ENCODE measurements around the gene ATF7.

The ATF7 gene

DNA sequence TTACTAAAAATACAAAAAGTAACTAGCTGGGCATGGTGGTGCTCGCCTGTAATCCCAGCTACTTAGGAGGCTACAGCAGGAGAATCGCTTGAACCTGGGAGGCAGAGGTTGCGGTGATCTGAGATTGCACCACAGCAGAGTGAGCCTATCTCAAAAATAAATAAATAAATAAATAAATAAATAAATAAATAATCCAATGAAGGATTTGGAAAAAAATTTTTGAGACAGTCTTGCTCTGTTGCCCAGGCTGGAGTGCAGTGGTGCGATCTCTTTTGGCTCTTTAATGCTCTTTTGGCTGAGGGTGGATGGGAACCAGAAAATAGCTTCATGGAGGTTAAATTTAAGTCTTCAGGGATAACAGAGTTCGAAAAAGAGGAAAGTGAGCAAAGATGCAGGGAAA, 38.0 kb upstream of the ATF7 start:
- peaks cover 5% of the 10 kb centered on the region; the same call in 1 of the 2 replicates for H3F3A ChIP-seq (ENCODE audit: control insufficient read depth, insufficient read depth)
- no peaks in the 10 kb centered on the region for H4K20me1 ChIP-seq (ENCODE audit: control insufficient read depth, insufficient read depth, low read depth, low read length)
- TF ChIP-seq, protein P1, sequence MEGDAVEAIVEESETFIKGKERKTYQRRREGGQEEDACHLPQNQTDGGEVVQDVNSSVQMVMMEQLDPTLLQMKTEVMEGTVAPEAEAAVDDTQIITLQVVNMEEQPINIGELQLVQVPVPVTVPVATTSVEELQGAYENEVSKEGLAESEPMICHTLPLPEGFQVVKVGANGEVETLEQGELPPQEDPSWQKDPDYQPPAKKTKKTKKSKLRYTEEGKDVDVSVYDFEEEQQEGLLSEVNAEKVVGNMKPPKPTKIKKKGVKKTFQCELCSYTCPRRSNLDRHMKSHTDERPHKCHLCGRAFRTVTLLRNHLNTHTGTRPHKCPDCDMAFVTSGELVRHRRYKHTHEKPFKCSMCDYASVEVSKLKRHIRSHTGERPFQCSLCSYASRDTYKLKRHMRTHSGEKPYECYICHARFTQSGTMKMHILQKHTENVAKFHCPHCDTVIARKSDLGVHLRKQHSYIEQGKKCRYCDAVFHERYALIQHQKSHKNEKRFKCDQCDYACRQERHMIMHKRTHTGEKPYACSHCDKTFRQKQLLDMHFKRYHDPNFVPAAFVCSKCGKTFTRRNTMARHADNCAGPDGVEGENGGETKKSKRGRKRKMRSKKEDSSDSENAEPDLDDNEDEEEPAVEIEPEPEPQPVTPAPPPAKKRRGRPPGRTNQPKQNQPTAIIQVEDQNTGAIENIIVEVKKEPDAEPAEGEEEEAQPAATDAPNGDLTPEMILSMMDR (IDR thresholded peaks at IDR 0.05; ENCODE audit: low read depth, low read length, poor library complexity, severe bottlenecking) = no peak
- no peak for TF ChIP-seq EZH2phosphoT487 (IDR thresholded peaks at IDR 0.05; ENCODE audit: borderline replicate concordance, low read length)
- no peak overlapping the region for H3K4me2 ChIP-seq (ENCODE audit: low read length)
- H3K36me3 ChIP-seq (ENCODE audit: control insufficient read depth, low read length) = peaks cover 40% of the 10 kb centered on the region
- H3K9me2 ChIP-seq (replicated peaks; ENCODE audit: control insufficient read depth, low read length) = no peaks in the 10 kb centered on the region
- H3K4me3 ChIP-seq (ENCODE audit: low read length) = no peak overlapping the region
- H3K79me2 ChIP-seq (ENCODE audit: control insufficient read depth, low read length) = no peaks in the 10 kb centered on the region
- no peaks in the 10 kb centered on the region for H3K27me3 ChIP-seq (ENCODE audit: control insufficient read depth, low read length)
- no peak overlapping the region for H3K27ac ChIP-seq (ENCODE audit: low read depth, low read length)
- no peaks in the 10 kb centered on the region for H3K9me3 ChIP-seq (ENCODE audit: control insufficient read depth, insufficient read depth, low read length)
- no peaks in the 10 kb centered on the region for H3K4me1 ChIP-seq (ENCODE audit: control insufficient read depth, low read length)

DNA sequence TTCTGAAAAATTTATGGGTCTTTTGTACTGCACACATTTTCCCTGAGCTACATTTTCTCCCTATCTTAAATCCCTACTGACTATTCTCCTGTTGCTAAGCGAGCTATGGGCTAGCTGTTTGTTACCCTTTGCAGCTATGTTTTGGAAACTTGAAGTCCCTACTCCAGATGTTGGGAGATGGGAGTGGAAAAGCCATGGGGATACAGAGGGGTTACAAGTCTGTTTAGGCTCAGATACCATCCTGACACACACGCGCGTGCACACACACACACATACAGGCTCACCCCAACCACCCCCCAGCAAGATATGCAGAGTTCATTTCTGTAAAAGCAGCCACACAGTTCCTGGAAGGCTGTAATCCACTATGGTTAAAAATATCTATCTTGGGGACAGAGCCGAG, 33.9 kb upstream of the ATF7 start:
- TF ChIP-seq EZH2phosphoT487 (IDR thresholded peaks at IDR 0.05; ENCODE audit: borderline replicate concordance, low read length) = no peak
- TF ChIP-seq, protein P1 (IDR thresholded peaks at IDR 0.05; ENCODE audit: low read depth, low read length, poor library complexity, severe bottlenecking) = no peak
- H3K9me2 ChIP-seq (replicated peaks; ENCODE audit: control insufficient read depth, low read length) = no peaks in the 10 kb centered on the region
- no peak overlapping the region for H3K4me2 ChIP-seq (ENCODE audit: low read length)
- H3K9me3 ChIP-seq (ENCODE audit: control insufficient read depth, insufficient read depth, low read length) = no peaks in the 10 kb centered on the region
- peaks cover 3% of the 10 kb centered on the region; the same call in 1 of the 2 replicates for H3F3A ChIP-seq (ENCODE audit: control insufficient read depth, insufficient read depth)
- no peak overlapping the region for H3K4me3 ChIP-seq (ENCODE audit: low read length)
- H4K20me1 ChIP-seq (ENCODE audit: control insufficient read depth, insufficient read depth, low read depth, low read length) = no peaks in the 10 kb centered on the region
- no peaks in the 10 kb centered on the region for H3K27me3 ChIP-seq (ENCODE audit: control insufficient read depth, low read length)
- no peaks in the 10 kb centered on the region for H3K79me2 ChIP-seq (ENCODE audit: control insufficient read depth, low read length)
- H3K4me1 ChIP-seq (ENCODE audit: control insufficient read depth, low read length) = no peaks in the 10 kb centered on the region
- no peak overlapping the region for H3K27ac ChIP-seq (ENCODE audit: low read depth, low read length)
- peaks cover 13% of the 10 kb centered on the region for H3K36me3 ChIP-seq (ENCODE audit: control insufficient read depth, low read length)

- no peaks in the 10 kb centered on the region for H3K9me3 ChIP-seq (ENCODE audit: control insufficient read depth, insufficient read depth, low read length)
- H3K27me3 ChIP-seq (ENCODE audit: control insufficient read depth, low read length) = no peaks in the 10 kb centered on the region
- H3F3A ChIP-seq (ENCODE audit: control insufficient read depth, insufficient read depth) = no peaks in the 10 kb centered on the region; the same call in 1 of the 2 replicates
- H3K4me1 ChIP-seq (ENCODE audit: control insufficient read depth, low read length) = no peaks in the 10 kb centered on the region
- no peak for TF ChIP-seq EZH2phosphoT487 (IDR thresholded peaks at IDR 0.05; ENCODE audit: borderline replicate concordance, low read length)
- TF ChIP-seq, protein P1 (IDR thresholded peaks at IDR 0.05; ENCODE audit: low read depth, low read length, poor library complexity, severe bottlenecking) = no peak
- no peak overlapping the region for H3K4me3 ChIP-seq (ENCODE audit: low read length)
- H4K20me1 ChIP-seq (ENCODE audit: control insufficient read depth, insufficient read depth, low read depth, low read length) = no peaks in the 10 kb centered on the region
- no peak overlapping the region for H3K4me2 ChIP-seq (ENCODE audit: low read length)
- H3K9me2 ChIP-seq (replicated peaks; ENCODE audit: control insufficient read depth, low read length) = no peaks in the 10 kb centered on the region
- H3K79me2 ChIP-seq (ENCODE audit: control insufficient read depth, low read length) = no peaks in the 10 kb centered on the region
- H3K36me3 ChIP-seq (ENCODE audit: control insufficient read depth, low read length) = peaks cover 9% of the 10 kb centered on the region
- H3K27ac ChIP-seq (ENCODE audit: low read depth, low read length) = no peak overlapping the region
These were observed 33.4 kb upstream of the ATF7 start for GRCh38 chr12:53659571-53659981.

Data from DOHH2 (cell line).